ENCODE results near the gene SLC11A2.

- TF ChIP-seq FOXK2 (IDR thresholded peaks at IDR 0.05) (no peak), BHLHE40 (IDR thresholded peaks at IDR 0.05; ENCODE audit: borderline replicate concordance) (no peak), HDGF (IDR thresholded peaks at IDR 0.05; ENCODE audit: borderline replicate concordance) (no peak), ELF4 (IDR thresholded peaks at IDR 0.05) (peak; percentile 76; the same call in 1 of the 2 replicates)
These were observed 21.7 kb upstream of the SLC11A2 start, which contains the start of gene LETMD1 for GRCh38 chr12:51047655-51048540.

Measured in HEK293T (cell line).